ENCODE results near the gene FBXO45. TPM values are rescaled to one million over a fixed set of nuclear protein-coding genes. Genes with fewer than 3 reads are reported as not detected.

The FBXO45 gene
- total and polyA plus RNA-seq, 4 donors, result 3.7 to 10.2 (median 5.9) TPM

GRCh38 chr3:196537319-196537984 lies 31.0 kb upstream of the FBXO45 start:
- ATAC-seq (ENCODE audit: insufficient read depth, low FRiP score), result no peak
- no peaks in the 10 kb centered on the region for H3K36me3 ChIP-seq (ENCODE audit: control insufficient read depth in 4 of 4, insufficient read depth in 4 of 4, low read length in 4 of 4)

GRCh38 chr3:196541684-196542445 lies 26.6 kb upstream of the FBXO45 start:
- Histone ChIP-seq H3K27ac (ENCODE audit: low read depth in 1 of 2, low read length in 1 of 2) (no peak overlapping the region), H3K9me3 (ENCODE audit: control insufficient read depth in 4 of 4, insufficient read depth in 3 of 4, low read length in 3 of 4) (no peaks in the 10 kb centered on the region), H3K4me3 (no peak overlapping the region), H3K9ac (ENCODE audit: insufficient read depth in 1 of 2, low read length in 2 of 2) (no peak overlapping the region), H3K27me3 (ENCODE audit: control insufficient read depth in 3 of 3, insufficient read depth in 3 of 3, low read length in 2 of 3) (no peaks in the 10 kb centered on the region), H3K4me1 (ENCODE audit: control insufficient read depth in 5 of 5, insufficient read depth in 5 of 5, low read length in 5 of 5) (no peaks in the 10 kb centered on the region), H3K36me3 (ENCODE audit: control insufficient read depth in 4 of 4, insufficient read depth in 4 of 4, low read length in 4 of 4) (no peaks in the 10 kb centered on the region)
- ATAC-seq (ENCODE audit: insufficient read depth, low FRiP score) (no peak), DNase-seq (no peak)
- WGBS, 2 donors, result 83 to 86% methylated on average over 6 of the region's 6 CpGs
- no peak for TF ChIP-seq CTCF (IDR thresholded peaks at IDR 0.05; ENCODE audit: control extremely low read depth, extremely low read depth)

More at GRCh38 chr3:196537319-196537984, 31.0 kb upstream of the FBXO45 start:
- Histone ChIP-seq H3K9ac (ENCODE audit: insufficient read depth in 1 of 2, low read length in 2 of 2) (no peak overlapping the region), H3K27me3 (ENCODE audit: control insufficient read depth in 3 of 3, insufficient read depth in 3 of 3, low read length in 2 of 3) (peaks cover 0 to 2% (median 0%) of the 10 kb centered on the region in 3 donors), H3K4me3 (no peak overlapping the region), H3K4me1 (ENCODE audit: control insufficient read depth in 5 of 5, insufficient read depth in 5 of 5, low read length in 5 of 5) (no peaks in the 10 kb centered on the region), H3K27ac (ENCODE audit: low read depth in 1 of 2, low read length in 1 of 2) (no peak overlapping the region), H3K9me3 (ENCODE audit: control insufficient read depth in 4 of 4, insufficient read depth in 3 of 4, low read length in 3 of 4) (peaks cover 0 to 2% (median 0%) of the 10 kb centered on the region in 4 donors)
- WGBS, 2 donors, result 37 to 45% methylated on average over 18 of the region's 18 CpGs
- peak; percentile 27 for TF ChIP-seq CTCF (IDR thresholded peaks at IDR 0.05; ENCODE audit: control extremely low read depth, extremely low read depth)
- peak; percentile 16 to 35 (median 16) for DNase-seq

- Histone ChIP-seq H3K4me3 (no peak overlapping the region), H3K9me3 (ENCODE audit: control insufficient read depth in 4 of 4, insufficient read depth in 3 of 4, low read length in 3 of 4) (no peaks in the 10 kb centered on the region), H3K27me3 (ENCODE audit: control insufficient read depth in 3 of 3, insufficient read depth in 3 of 3, low read length in 2 of 3) (no peaks in the 10 kb centered on the region), H3K9ac (ENCODE audit: insufficient read depth in 1 of 2, low read length in 2 of 2) (no peak overlapping the region), H3K4me1 (ENCODE audit: control insufficient read depth in 5 of 5, insufficient read depth in 5 of 5, low read length in 5 of 5) (no peaks in the 10 kb centered on the region), H3K27ac (ENCODE audit: low read depth in 1 of 2, low read length in 1 of 2) (no peak overlapping the region), H3K36me3 (ENCODE audit: control insufficient read depth in 4 of 4, insufficient read depth in 4 of 4, low read length in 4 of 4) (no peaks in the 10 kb centered on the region)
- DNase-seq (no peak), ATAC-seq (ENCODE audit: insufficient read depth, low FRiP score) (no peak)
- no peak for TF ChIP-seq CTCF (IDR thresholded peaks at IDR 0.05; ENCODE audit: control extremely low read depth, extremely low read depth)
- WGBS, 2 donors, result 85 to 96% methylated on average over 2 of the region's 2 CpGs
Observed at GRCh38 chr3:196544491-196544992, 23.9 kb upstream of the FBXO45 start.

Data from lung (tissue), 12 donors.